Transverse colon (tissue), 3 donors: Measurements from ENCODE around the gene PTPN2.
"Not testable (repeated sequence)": the region's sequence is repeated elsewhere in the genome, so short reads cannot be mapped to it uniquely, and the experiment has no call there.

Source experiments
- POLR2A ChIP-seq: fragments of 450-650 bp; IDR thresholded peaks from one replicate; pipeline ENCODE4 v1.6.1; 2016; ENCODE audit warnings: antibody characterized with exemption, mild to moderate bottlenecking, moderate library complexity
- TF ChIP-seq, protein P1 (sequence below), 5 experiments: fragments of 200-600 bp in 3 of 5; fragments of 450-650 bp in 2 of 5; sonication (generic) in 3 of 5; IDR thresholded peaks; 1 replicate in 2 of 5; 2 replicates in 3 of 5; pipeline ENCODE4 v1.5.1; 2016 to 2017; ENCODE audit warnings: antibody characterized with exemption in 5 of 5, inconsistent platforms in 3 of 5, mild to moderate bottlenecking in 2 of 5, moderate library complexity in 1 of 5

DNA sequence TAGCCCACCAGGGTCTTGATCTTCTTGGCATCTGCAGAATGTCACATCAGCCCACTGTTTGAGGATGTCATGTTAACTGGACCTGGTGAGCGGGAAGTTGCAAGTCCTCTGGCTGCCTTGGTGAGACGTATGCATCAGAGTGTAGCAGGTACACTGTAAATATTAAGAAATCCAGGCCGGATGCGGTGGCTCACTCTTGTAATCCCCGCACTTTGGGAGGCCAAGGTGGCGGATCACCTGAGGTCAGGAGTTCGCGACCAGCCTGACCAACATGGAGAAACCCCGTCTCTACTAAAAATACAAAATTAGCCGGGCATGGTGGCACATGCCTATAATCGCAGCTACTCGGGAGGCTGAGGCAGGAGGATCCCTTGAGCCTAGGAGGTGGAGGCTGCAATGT is 17.2 kb upstream of the PTPN2 start:
- not testable (repeated sequence) for TF ChIP-seq POLR2A
- TF ChIP-seq, protein P1, sequence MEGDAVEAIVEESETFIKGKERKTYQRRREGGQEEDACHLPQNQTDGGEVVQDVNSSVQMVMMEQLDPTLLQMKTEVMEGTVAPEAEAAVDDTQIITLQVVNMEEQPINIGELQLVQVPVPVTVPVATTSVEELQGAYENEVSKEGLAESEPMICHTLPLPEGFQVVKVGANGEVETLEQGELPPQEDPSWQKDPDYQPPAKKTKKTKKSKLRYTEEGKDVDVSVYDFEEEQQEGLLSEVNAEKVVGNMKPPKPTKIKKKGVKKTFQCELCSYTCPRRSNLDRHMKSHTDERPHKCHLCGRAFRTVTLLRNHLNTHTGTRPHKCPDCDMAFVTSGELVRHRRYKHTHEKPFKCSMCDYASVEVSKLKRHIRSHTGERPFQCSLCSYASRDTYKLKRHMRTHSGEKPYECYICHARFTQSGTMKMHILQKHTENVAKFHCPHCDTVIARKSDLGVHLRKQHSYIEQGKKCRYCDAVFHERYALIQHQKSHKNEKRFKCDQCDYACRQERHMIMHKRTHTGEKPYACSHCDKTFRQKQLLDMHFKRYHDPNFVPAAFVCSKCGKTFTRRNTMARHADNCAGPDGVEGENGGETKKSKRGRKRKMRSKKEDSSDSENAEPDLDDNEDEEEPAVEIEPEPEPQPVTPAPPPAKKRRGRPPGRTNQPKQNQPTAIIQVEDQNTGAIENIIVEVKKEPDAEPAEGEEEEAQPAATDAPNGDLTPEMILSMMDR (IDR thresholded peaks at IDR 0.05), result not testable (repeated sequence)
